GM23338 (cell line): ENCODE measurements around the gene PPP2R5D. TPM values are rescaled to one million over a fixed set of nuclear protein-coding genes. Genes with fewer than 3 reads are reported as not detected.

Source experiments
- ATAC-seq: fragments of 200-7000 bp; cut with Tn5 transposase; 3 replicates; pipeline ENCODE4 v1.9.1; 2020
- DNase-seq: peaks from one replicate; pipeline ENCODE4 v3.0.0-alpha.2; 2015; ENCODE audit warnings: low spot score
- H2AFZ ChIP-seq: fragments of 200-600 bp; sonication (generic); 2 replicates; pipeline ENCODE4 v1.8.0; 2016; ENCODE audit warnings: antibody characterized with exemption, mild to moderate bottlenecking, moderate library complexity
- H3F3A ChIP-seq: fragments of 200-600 bp; sonication (generic); replicated peaks from 2 replicates; pipeline ENCODE4 v1.8.0; 2017; ENCODE audit warnings: antibody characterized with exemption, mixed run types, low read depth
- H3K27ac ChIP-seq: fragments of 200-600 bp; sonication (generic); 2 replicates; pipeline ENCODE4 v1.6.1; 2016; ENCODE audit warnings: low read depth
- H3K27me3 ChIP-seq: fragments of 200-600 bp; sonication (generic); 2 replicates; pipeline ENCODE4 v1.8.0; 2016; ENCODE audit warnings: mild to moderate bottlenecking, mixed run types, moderate library complexity; ENCODE audit not compliant: insufficient read depth
- H3K36me3 ChIP-seq: fragments of 200-600 bp; sonication (generic); 2 replicates; pipeline ENCODE4 v1.8.0; 2016; ENCODE audit warnings: mild to moderate bottlenecking; ENCODE audit not compliant: insufficient read depth
- H3K4me1 ChIP-seq: fragments of 200-600 bp; sonication (generic); 2 replicates; pipeline ENCODE4 v1.8.0; 2016; ENCODE audit warnings: mild to moderate bottlenecking, moderate library complexity; ENCODE audit not compliant: insufficient read depth
- H3K4me2 ChIP-seq: fragments of 200-600 bp; sonication (generic); 2 replicates; pipeline ENCODE4 v1.7.1; 2017; ENCODE audit warnings: mixed run types
- H3K4me3 ChIP-seq: fragments of 200-600 bp; sonication (generic); 2 replicates; pipeline ENCODE4 v1.6.1; 2016; ENCODE audit warnings: mixed run types
- H3K79me2 ChIP-seq: fragments of 200-600 bp; sonication (generic); replicated peaks from 2 replicates; pipeline ENCODE4 v1.8.0; 2017; ENCODE audit warnings: mild to moderate bottlenecking; ENCODE audit not compliant: insufficient read depth
- H3K9me2 ChIP-seq: fragments of 200-600 bp; sonication (generic); 2 replicates; pipeline ENCODE4 v1.8.0; 2017; ENCODE audit not compliant: insufficient read depth
- H4K20me1 ChIP-seq: fragments of 200-600 bp; sonication (generic); replicated peaks from 2 replicates; pipeline ENCODE4 v1.8.0; 2017; ENCODE audit warnings: mild to moderate bottlenecking; ENCODE audit not compliant: insufficient read depth
- H3K27ac Mint-ChIP-seq: 2 replicates; pipeline ENCODE4 v1.8.0; 2020; ENCODE audit warnings: inconsistent platforms, mild to moderate bottlenecking, moderate library complexity, mixed read lengths
- H3K27me3 Mint-ChIP-seq: 3 replicates; pipeline ENCODE4 v1.8.0; 2022; ENCODE audit warnings: low read depth, mild to moderate bottlenecking, moderate library complexity, mixed read lengths, inconsistent platforms; ENCODE audit not compliant: insufficient read depth, poor library complexity
- H3K36me3 Mint-ChIP-seq: 3 replicates; pipeline ENCODE4 v1.8.0; 2021; ENCODE audit warnings: low read depth, mild to moderate bottlenecking, inconsistent platforms, moderate library complexity, mixed read lengths
- H3K4me1 Mint-ChIP-seq: 3 replicates; pipeline ENCODE4 v1.8.0; 2020; ENCODE audit warnings: mild to moderate bottlenecking, inconsistent platforms, mixed read lengths
- H3K4me3 Mint-ChIP-seq: 3 replicates; pipeline ENCODE4 v1.8.0; 2021; ENCODE audit warnings: moderate library complexity, mild to moderate bottlenecking, inconsistent platforms, mixed read lengths
- H3K9me3 Mint-ChIP-seq: 3 replicates; pipeline ENCODE4 v1.8.0; 2020; ENCODE audit warnings: moderate library complexity, mild to moderate bottlenecking, inconsistent platforms, mixed read lengths
- CREB1 ChIP-seq: fragments of 250-450 bp; sonication (Bioruptor Pico); IDR thresholded peaks from 2 replicates; pipeline ENCODE4 v1.5.0; 2020; ENCODE audit warnings: low read depth, mild to moderate bottlenecking, moderate library complexity
- EZH2phosphoT487 ChIP-seq: fragments of 200-600 bp; sonication (generic); IDR thresholded peaks from one replicate; pipeline ENCODE4 v1.8.1; 2018; ENCODE audit warnings: antibody characterized with exemption; ENCODE audit not compliant: unreplicated experiment
- NANOG ChIP-seq: IDR thresholded peaks from 2 replicates; pipeline ENCODE4 v1.6.1; 2016; ENCODE audit warnings: antibody characterized with exemption, borderline replicate concordance
- POLR2AphosphoS5 ChIP-seq: IDR thresholded peaks from 2 replicates; pipeline ENCODE4 v1.6.1; 2016; ENCODE audit warnings: antibody characterized with exemption, low read depth
- REST ChIP-seq: IDR thresholded peaks from one replicate; pipeline ENCODE4 v1.6.1; 2018; ENCODE audit warnings: antibody characterized with exemption; ENCODE audit not compliant: unreplicated experiment
- STAT1 ChIP-seq: IDR thresholded peaks from one replicate; pipeline ENCODE4 v1.6.1; 2016; ENCODE audit warnings: antibody characterized with exemption; ENCODE audit not compliant: unreplicated experiment
- ZNF114 ChIP-seq: fragments of 250-450 bp; sonication (Bioruptor Pico); IDR thresholded peaks from 2 replicates; pipeline ENCODE4 v1.5.0; 2020; ENCODE audit warnings: mild to moderate bottlenecking, moderate library complexity
- ZNF331 ChIP-seq: fragments of 250-450 bp; sonication (Bioruptor Pico); IDR thresholded peaks from 2 replicates; pipeline ENCODE4 v1.5.0; 2020; ENCODE audit warnings: low read depth, mild to moderate bottlenecking, moderate library complexity
- ZNF462 ChIP-seq: fragments of 250-450 bp; sonication (Bioruptor Pico); IDR thresholded peaks from 2 replicates; pipeline ENCODE4 v1.5.0; 2020; ENCODE audit warnings: mild to moderate bottlenecking, moderate library complexity
- polyA plus RNA-seq: library from polyadenylated mRNA; unstranded; fragments of >200 nt; fragmentation: Nextera tagmentation; extraction: Ambion mirVana; gene quantifications from 2 replicates; pipeline ENCODE4 v1.2.1, GENCODE V29; 2016
- total RNA-seq: library from RNA; depleted of rRNA; stranded (reverse); fragments of >200 nt; shearing (Covaris generic); gene quantifications from 2 replicates; pipeline ENCODE4 v1.2.3, GENCODE V29; 2014
- TF ChIP-seq, protein P1 (sequence below): IDR thresholded peaks from 2 replicates; pipeline ENCODE4 v1.6.1; 2016; ENCODE audit warnings: antibody characterized with exemption

PPP2R5D gene
- total and polyA plus RNA-seq, 2 experiments from 2014 or later: 20.0 to 55.3 TPM

DNA sequence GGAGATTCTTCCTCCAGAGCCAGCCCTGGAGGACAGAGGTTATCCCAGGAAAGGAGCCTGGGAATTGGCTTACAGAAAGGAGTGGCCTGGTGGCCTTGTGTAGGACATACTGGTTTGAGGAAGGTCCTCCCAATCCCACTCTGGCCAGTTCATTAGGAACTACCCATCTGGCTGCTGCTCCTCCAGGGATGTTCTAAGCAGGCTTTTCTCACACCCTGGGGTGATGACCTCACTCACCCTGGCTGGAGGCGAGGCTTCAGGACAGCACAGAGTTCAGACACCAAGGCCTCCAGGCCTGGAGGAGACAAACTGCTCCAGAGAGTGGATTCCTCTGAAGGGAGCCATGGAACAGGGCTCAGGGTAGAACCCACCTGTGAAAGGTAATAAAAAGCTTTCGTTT lies 14.9 kb upstream of the PPP2R5D start:
- Histone ChIP-seq H4K20me1 (no peaks in the 10 kb centered on the region), H3K36me3 (no peaks in the 10 kb centered on the region; the same call in 1 of the 2 replicates), H2AFZ (no peak overlapping the region), H3K27me3 (no peaks in the 10 kb centered on the region), H3K4me2 (no peak overlapping the region), H3K4me1 (no peaks in the 10 kb centered on the region), H3K4me3 (no peak overlapping the region), H3K27ac (no peak overlapping the region), H3F3A (0 out of 2 replicates have a peak, but pooled peaks cover 2% of the 10 kb centered on the region), H3K79me2 (no peaks in the 10 kb centered on the region), H3K9me2 (no peaks in the 10 kb centered on the region)
- Mint-ChIP-seq H3K27ac (no peak overlapping the region), H3K4me3 (no peak overlapping the region), H3K36me3 (peaks cover 6% of the 10 kb centered on the region; the same call in 2 of the 3 replicates), H3K27me3 (peaks cover 6% of the 10 kb centered on the region), H3K9me3 (no peaks in the 10 kb centered on the region), H3K4me1 (peaks cover 6% of the 10 kb centered on the region; the same call in 2 of the 3 replicates)
- no peak for TF ChIP-seq EZH2phosphoT487
- no peak for TF ChIP-seq ZNF331 (CRISPR knock-in tag)
- TF ChIP-seq NANOG: no peak
- no peak for TF ChIP-seq POLR2AphosphoS5
- TF ChIP-seq CREB1 (CRISPR knock-in tag): no peak
- TF ChIP-seq REST: no peak
- TF ChIP-seq ZNF114 (CRISPR knock-in tag): no peak
- TF ChIP-seq, protein P1, sequence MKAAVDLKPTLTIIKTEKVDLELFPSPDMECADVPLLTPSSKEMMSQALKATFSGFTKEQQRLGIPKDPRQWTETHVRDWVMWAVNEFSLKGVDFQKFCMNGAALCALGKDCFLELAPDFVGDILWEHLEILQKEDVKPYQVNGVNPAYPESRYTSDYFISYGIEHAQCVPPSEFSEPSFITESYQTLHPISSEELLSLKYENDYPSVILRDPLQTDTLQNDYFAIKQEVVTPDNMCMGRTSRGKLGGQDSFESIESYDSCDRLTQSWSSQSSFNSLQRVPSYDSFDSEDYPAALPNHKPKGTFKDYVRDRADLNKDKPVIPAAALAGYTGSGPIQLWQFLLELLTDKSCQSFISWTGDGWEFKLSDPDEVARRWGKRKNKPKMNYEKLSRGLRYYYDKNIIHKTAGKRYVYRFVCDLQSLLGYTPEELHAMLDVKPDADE: no peak
- TF ChIP-seq STAT1: no peak
- no peak for TF ChIP-seq ZNF462
- ATAC-seq (no peak), DNase-seq (no peak)
